ENCODE measurements around the gene CDC34. TPM values are rescaled to one million over a fixed set of nuclear protein-coding genes. Genes with fewer than 3 reads are reported as not detected.

The CDC34 gene
- polyA plus RNA-seq, 2 of the 4 experiments (the other 2 are of a cell fraction): 37.4 to 62.6 TPM

DNA sequence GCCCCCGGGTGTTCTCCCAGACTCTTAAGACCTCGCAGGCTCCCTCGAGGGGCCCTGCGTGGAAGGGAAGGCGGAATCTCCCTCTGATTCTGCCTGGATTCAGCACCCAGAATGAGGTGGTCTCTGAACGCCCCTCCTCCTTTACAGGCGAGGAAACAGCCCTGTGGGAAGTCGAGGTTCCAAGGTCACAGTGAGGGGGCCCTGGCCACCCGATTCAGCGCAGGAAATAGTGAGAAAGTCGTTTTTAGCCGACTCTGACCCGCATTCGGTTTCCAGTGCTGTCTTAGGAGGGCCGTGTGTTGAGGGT lies 41.9 kb downstream of the CDC34 start:
- DNase-seq (ENCODE audit: low read depth in 1 of 2, low spot score in 1 of 2): no peak
- POLR2A ChIA-PET: no interaction called here

DNA sequence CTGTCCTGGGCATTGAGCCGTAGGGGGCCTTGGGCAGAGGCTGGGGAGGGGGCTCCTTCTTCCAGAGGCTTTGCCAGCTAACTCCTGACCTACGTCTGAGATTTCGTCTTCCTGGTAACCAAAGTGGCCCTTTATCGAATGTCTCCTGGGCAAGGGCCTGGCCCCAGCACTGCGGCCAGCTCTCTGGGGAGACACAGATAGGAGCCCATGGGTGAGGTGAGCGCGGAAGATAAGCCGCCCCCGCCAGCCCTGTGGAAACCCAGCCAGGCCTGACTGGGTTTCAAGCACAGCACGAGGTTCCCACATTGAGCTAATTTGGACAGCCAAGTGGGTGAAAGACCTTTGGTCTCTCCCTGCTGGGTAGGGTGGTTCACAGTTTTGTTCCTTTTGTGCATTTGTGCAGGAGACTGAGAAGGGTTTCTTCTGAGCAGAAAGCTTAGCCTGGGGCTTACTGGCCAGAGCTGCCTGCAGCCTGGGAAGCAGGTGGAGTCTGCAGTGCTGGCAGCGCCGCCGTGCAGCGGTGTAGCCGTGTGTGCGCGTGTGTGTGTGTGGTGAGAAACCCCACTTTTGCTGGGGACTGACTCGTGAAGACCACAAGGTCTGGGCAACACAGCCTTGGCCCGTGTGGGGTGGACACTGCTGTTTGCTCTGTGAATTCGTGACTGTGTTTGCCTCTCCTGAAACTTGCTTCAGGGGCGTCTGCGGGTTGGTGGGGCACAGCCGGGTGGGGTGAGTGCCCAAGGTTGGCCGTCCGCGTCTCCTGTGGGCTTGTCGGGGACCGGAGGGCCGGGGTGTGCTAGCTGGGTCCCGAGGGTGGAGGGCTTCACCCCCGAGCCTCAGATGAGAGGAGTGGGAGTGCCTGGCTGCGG lies 43.3 kb downstream of the CDC34 start:
- no peak for FAIRE-seq
- ChIA-PET POLR2A (interaction anchor here (1.1 kb wide), 1 partner anchor 12 kb away, joined by 6 read pairs; no protein-coding TSS in a partner anchor), CTCF (interaction anchor here (1.0 to 2.7 kb wide), 5 partner anchors 10 to 159 kb away, joined by 3 to 13 read pairs (median 6); no protein-coding TSS in a partner anchor)
- H3K4me3 ChIP-seq: peak overlapping the region; percentile 34
- peak in 1 of 2 experiments; percentile 22; a peak in 3 of 6 replicates for ATAC-seq
- H3K4me1 ChIP-seq: peaks cover 29% of the 10 kb centered on the region
- H3K4me2 ChIP-seq: peak overlapping the region; percentile 83
- no peaks in the 10 kb centered on the region for H3K9me3 ChIP-seq
- H3K27ac ChIP-seq: peak overlapping the region; percentile 49 to 100; a peak in 5 of 6 replicates
- 18% methylated on average over 7 of the region's 32 CpGs for WGBS (ENCODE audit: missing lambda C conversion rate)
- DNase-seq (ENCODE audit: low read depth in 1 of 2, low spot score in 1 of 2): no peak
- TF ChIP-seq FOSB (CRISPR knock-in tag; IDR thresholded peaks at IDR 0.05): no peak
- TF ChIP-seq EP300 (IDR thresholded peaks at IDR 0.05): no peak
- no peak for TF ChIP-seq ZC3H11A (IDR thresholded peaks at IDR 0.05)
- TF ChIP-seq MAFK (IDR thresholded peaks at IDR 0.05; ENCODE audit: partially characterized antibody): no peak
- TF ChIP-seq MAZ (IDR thresholded peaks at IDR 0.05; ENCODE audit: borderline replicate concordance, low read depth, low read length): no peak
- TF ChIP-seq, protein P1, sequence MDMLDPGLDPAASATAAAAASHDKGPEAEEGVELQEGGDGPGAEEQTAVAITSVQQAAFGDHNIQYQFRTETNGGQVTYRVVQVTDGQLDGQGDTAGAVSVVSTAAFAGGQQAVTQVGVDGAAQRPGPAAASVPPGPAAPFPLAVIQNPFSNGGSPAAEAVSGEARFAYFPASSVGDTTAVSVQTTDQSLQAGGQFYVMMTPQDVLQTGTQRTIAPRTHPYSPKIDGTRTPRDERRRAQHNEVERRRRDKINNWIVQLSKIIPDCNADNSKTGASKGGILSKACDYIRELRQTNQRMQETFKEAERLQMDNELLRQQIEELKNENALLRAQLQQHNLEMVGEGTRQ (IDR thresholded peaks at IDR 0.05): no peak
- no peak for TF ChIP-seq GATA3 (IDR thresholded peaks at IDR 0.05; ENCODE audit: borderline replicate concordance)
- no peak for TF ChIP-seq EHF (CRISPR knock-in tag; IDR thresholded peaks at IDR 0.05)
- TF ChIP-seq NFE2L2 (conservative IDR thresholded peaks at IDR 0.05; ENCODE audit: low read length): no peak
- no peak for TF ChIP-seq HOXA7 (CRISPR knock-in tag; IDR thresholded peaks at IDR 0.05)
- TF ChIP-seq RNF2 (IDR thresholded peaks at IDR 0.05; ENCODE audit: borderline replicate concordance, low read depth): no peak
- no peak for TF ChIP-seq KDM1A (IDR thresholded peaks at IDR 0.05; ENCODE audit: low read depth)
- no peak for TF ChIP-seq RCOR1 (IDR thresholded peaks at IDR 0.05; ENCODE audit: low read depth, low read length)
- TF ChIP-seq MYC (IDR thresholded peaks at IDR 0.05; ENCODE audit: borderline replicate concordance, low read length): no peak
- TF ChIP-seq BHLHE40 (IDR thresholded peaks at IDR 0.05; ENCODE audit: low read depth, low read length): no peak
- no peak for TF ChIP-seq POLR2AphosphoS2 (conservative IDR thresholded peaks at IDR 0.05; ENCODE audit: low read length)

More for the DNA sequence above, 41.9 kb downstream of the CDC34 start:
- H3K4me2 ChIP-seq: peak overlapping the region; percentile 83
- no peak for ATAC-seq
- H3K4me3 ChIP-seq: peak overlapping the region; percentile 96
- peak overlapping the region; percentile 97 to 100 for H3K27ac ChIP-seq
- FAIRE-seq: no peak
- WGBS (ENCODE audit: missing lambda C conversion rate): 9% methylated on average over 7 of the region's 15 CpGs
- TF ChIP-seq KDM5A (IDR thresholded peaks at IDR 0.05) (no peak), NR3C1 (IDR thresholded peaks at IDR 0.05) (no peak), CHD2 (IDR thresholded peaks at IDR 0.05; ENCODE audit: low read length, partially characterized antibody) (no peak), REST (IDR thresholded peaks at IDR 0.05) (no peak), TP53 (CRISPR knock-in tag; IDR thresholded peaks at IDR 0.05) (no peak), EHMT2 (IDR thresholded peaks at IDR 0.05; ENCODE audit: low read depth) (no peak), POLR2AphosphoS2 (conservative IDR thresholded peaks at IDR 0.05; ENCODE audit: low read length) (no peak), HOXA7 (CRISPR knock-in tag; IDR thresholded peaks at IDR 0.05) (no peak), MAZ (IDR thresholded peaks at IDR 0.05; ENCODE audit: borderline replicate concordance, low read depth, low read length) (no peak), E2F6 (IDR thresholded peaks at IDR 0.05; ENCODE audit: borderline replicate concordance, low read depth) (no peak), CHD4 (IDR thresholded peaks at IDR 0.05; ENCODE audit: borderline replicate concordance) (no peak), NPAS2 (CRISPR knock-in tag; IDR thresholded peaks at IDR 0.05; ENCODE audit: borderline replicate concordance) (no peak)
- TF ChIP-seq, protein P2, sequence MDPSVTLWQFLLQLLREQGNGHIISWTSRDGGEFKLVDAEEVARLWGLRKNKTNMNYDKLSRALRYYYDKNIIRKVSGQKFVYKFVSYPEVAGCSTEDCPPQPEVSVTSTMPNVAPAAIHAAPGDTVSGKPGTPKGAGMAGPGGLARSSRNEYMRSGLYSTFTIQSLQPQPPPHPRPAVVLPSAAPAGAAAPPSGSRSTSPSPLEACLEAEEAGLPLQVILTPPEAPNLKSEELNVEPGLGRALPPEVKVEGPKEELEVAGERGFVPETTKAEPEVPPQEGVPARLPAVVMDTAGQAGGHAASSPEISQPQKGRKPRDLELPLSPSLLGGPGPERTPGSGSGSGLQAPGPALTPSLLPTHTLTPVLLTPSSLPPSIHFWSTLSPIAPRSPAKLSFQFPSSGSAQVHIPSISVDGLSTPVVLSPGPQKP (IDR thresholded peaks at IDR 0.05; ENCODE audit: low read depth, low read length): no peak
- no peaks in the 10 kb centered on the region for H3K9me3 ChIP-seq
- CTCF ChIA-PET: no interaction called here
- H3K4me1 ChIP-seq: peaks cover 29% of the 10 kb centered on the region
